Body of pancreas (tissue), 4 donors: Measurements from ENCODE around the gene CAPZB. TPM values are rescaled to one million over a fixed set of nuclear protein-coding genes. Genes with fewer than 3 reads are reported as not detected.
A peak's percentile ranks its signal among the peaks of the same experiment; 100 is the strongest.

Experiments
- ATAC-seq: fragments of 150-250 bp; one replicate; pipeline ENCODE4 v1.9.1; 2016
- DNase-seq, 4 donors: peaks; one replicate each; pipeline ENCODE4 v3.0.0-alpha.2; 2019
- H3K27ac ChIP-seq, 4 donors: fragments of 200-600 bp; sonication (generic); 1 replicate in 3 of 4; 2 replicates in 1 of 4; pipeline versions ENCODE4 v1.5.1 to v1.6.1; 2016 to 2019; ENCODE audit warnings: mild to moderate bottlenecking in 1 of 4, mixed read lengths in 1 of 4, moderate library complexity in 1 of 4
- H3K27me3 ChIP-seq, 2 donors: fragments of 200-600 bp; sonication (generic); one replicate each; pipeline ENCODE4 v1.6.0; 2016; ENCODE audit warnings: mild to moderate bottlenecking in 1 of 2
- H3K36me3 ChIP-seq, 2 donors: fragments of 200-600 bp; sonication (generic); replicated peaks in 1 of 2; 2 replicates each; pipeline ENCODE4 v1.5.1; 2016; ENCODE audit warnings: low read depth in 2 of 2; ENCODE audit not compliant: insufficient read depth in 1 of 2
- H3K4me1 ChIP-seq: fragments of 200-600 bp; sonication (generic); one replicate; pipeline ENCODE4 v1.6.0; 2016
- H3K4me3 ChIP-seq, 2 donors: fragments of 200-600 bp; sonication (generic); 1 replicate in 1 of 2; 2 replicates in 1 of 2; pipeline ENCODE4 v1.5.1; 2016 to 2019
- H3K9me3 ChIP-seq, 3 donors: fragments of 200-600 bp; sonication (generic); 1 replicate in 2 of 3; 2 replicates in 1 of 3; pipeline ENCODE4 v1.5.1; 2016
- POLR2A ChIP-seq, 3 donors: fragments of 450-650 bp; IDR thresholded peaks; one replicate each; pipeline ENCODE4 v1.6.1; 2016; ENCODE audit warnings: antibody characterized with exemption in 3 of 3, mild to moderate bottlenecking in 2 of 3
- WGBS, 2 donors: methylation state at CpG; one replicate each; pipeline ENCODE4 v1.1.5; 2017; 5-methylcytosine and 5-hydroxymethylcytosine counted together
- intact Hi-C: fragments of 100-400 bp; cut with DNase I; formaldehyde crosslinking; loops from one replicate; pipeline ENCODE4 v1.15.1; 2023
- total RNA-seq, 2 donors: library from RNA; depleted of rRNA; stranded (reverse); fragments of >200 nt; gene quantifications; one replicate each; pipeline ENCODE4 v1.1.0, GENCODE V29; 2016
- TF ChIP-seq, protein P1 (sequence below), 7 experiments: fragments of 450-650 bp in 4 of 7; fragments of 200-600 bp in 3 of 7; sonication (generic) in 3 of 7; IDR thresholded peaks; one replicate each; pipeline ENCODE4 v1.5.1; 2016 to 2019; ENCODE audit warnings: antibody characterized with exemption in 7 of 7

The CAPZB gene
- total RNA-seq, 2 donors from 2014 or later = 35.5 to 54.1 TPM

DNA sequence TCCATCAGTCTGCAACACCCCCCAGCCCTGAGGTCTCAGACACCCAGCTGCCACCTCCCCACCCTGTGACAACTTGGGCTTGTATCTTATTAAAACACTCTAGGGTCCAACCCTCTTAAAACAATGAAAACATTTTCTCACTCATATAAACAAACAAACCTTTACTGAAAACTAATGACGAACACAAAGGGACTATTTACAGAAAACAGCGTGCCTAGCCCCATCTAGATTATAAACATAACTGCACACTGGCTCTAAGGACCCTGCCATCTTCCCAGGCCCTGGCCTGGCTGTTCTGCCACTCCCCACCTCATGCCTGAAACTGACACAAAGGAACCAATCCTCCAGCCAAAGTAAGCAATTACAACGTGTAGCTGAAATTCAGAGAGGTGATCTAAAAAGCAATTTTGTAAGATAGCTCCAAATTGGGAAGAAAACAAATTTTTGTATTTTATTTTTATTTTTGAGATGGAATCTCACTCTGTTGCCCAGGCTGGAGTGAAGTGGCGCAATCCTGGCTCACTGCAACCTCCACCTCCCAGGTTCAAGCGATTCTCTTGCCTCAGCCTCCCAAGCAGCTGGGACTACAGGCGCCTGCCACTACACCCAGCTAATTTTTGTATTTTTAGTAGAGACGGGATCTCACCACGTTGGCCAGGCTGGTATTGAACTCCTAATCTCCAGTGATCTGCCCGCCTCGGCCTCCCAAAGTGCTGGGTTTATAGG is 40.9 kb downstream of the CAPZB start:
- Histone ChIP-seq H3K9me3 (no peaks in the 10 kb centered on the region), H3K4me1 (peaks cover 24% of the 10 kb centered on the region), H3K36me3 (no peaks in the 10 kb centered on the region), H3K27ac (no peak overlapping the region), H3K27me3 (no peaks in the 10 kb centered on the region), H3K4me3 (no peak overlapping the region)
- no peak for TF ChIP-seq POLR2A (IDR thresholded peaks at IDR 0.05)
- TF ChIP-seq, protein P1, sequence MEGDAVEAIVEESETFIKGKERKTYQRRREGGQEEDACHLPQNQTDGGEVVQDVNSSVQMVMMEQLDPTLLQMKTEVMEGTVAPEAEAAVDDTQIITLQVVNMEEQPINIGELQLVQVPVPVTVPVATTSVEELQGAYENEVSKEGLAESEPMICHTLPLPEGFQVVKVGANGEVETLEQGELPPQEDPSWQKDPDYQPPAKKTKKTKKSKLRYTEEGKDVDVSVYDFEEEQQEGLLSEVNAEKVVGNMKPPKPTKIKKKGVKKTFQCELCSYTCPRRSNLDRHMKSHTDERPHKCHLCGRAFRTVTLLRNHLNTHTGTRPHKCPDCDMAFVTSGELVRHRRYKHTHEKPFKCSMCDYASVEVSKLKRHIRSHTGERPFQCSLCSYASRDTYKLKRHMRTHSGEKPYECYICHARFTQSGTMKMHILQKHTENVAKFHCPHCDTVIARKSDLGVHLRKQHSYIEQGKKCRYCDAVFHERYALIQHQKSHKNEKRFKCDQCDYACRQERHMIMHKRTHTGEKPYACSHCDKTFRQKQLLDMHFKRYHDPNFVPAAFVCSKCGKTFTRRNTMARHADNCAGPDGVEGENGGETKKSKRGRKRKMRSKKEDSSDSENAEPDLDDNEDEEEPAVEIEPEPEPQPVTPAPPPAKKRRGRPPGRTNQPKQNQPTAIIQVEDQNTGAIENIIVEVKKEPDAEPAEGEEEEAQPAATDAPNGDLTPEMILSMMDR (IDR thresholded peaks at IDR 0.05) = no peak
- DNase-seq (no peak), ATAC-seq (no peak)
- WGBS, 2 donors = 68 to 71% methylated on average over 10 of the region's 10 CpGs
- intact Hi-C loops = no loop called here

DNA sequence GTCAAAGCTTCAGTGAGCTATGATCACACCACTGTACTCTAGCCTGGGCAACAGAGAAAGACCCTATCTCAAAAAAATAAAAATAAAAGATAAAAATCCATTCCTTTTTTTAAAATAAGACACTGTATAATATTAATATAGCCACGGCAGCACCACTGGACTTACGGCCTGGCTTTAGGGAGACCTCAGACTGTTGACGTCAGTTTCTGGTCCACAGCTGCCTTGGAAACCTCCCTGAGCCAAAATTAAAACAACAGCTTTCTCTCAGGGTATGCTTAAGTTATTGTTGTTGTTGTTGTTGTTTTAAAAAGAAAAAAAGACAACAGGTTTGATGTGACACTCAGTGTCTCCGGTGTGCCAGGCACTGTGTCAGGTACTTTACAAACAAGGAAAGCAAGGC is 42.0 kb downstream of the CAPZB start:
- H3K4me1 ChIP-seq = peaks cover 33% of the 10 kb centered on the region
- DNase-seq (no peak), ATAC-seq (no peak)
- 85 to 96% methylated on average over 4 of the region's 4 CpGs for WGBS, 2 donors
- H3K27ac ChIP-seq = peak overlapping the region in 1 of 4 donors; percentile 1
- TF ChIP-seq, protein P1 (IDR thresholded peaks at IDR 0.05) = no peak
- TF ChIP-seq POLR2A (IDR thresholded peaks at IDR 0.05) = no peak
- no peaks in the 10 kb centered on the region for H3K36me3 ChIP-seq
- H3K4me3 ChIP-seq = no peak overlapping the region
- no peaks in the 10 kb centered on the region for H3K9me3 ChIP-seq
- no peaks in the 10 kb centered on the region for H3K27me3 ChIP-seq
- intact Hi-C loops = no loop called here

GRCh38 chr1:19442154-19443096 is 42.9 kb downstream of the CAPZB start:
- no peaks in the 10 kb centered on the region for H3K36me3 ChIP-seq
- 80 to 81% methylated on average over 19 to 22 of the region's 22 CpGs for WGBS, 2 donors
- intact Hi-C loops = no loop called here
- ATAC-seq = no peak
- H3K27me3 ChIP-seq = no peaks in the 10 kb centered on the region
- peak overlapping the region in 1 of 4 donors; percentile 17 for H3K27ac ChIP-seq
- DNase-seq = no peak
- H3K9me3 ChIP-seq = no peaks in the 10 kb centered on the region
- no peak for TF ChIP-seq POLR2A (IDR thresholded peaks at IDR 0.05)
- TF ChIP-seq, protein P1 (IDR thresholded peaks at IDR 0.05) = no peak
- peaks cover 36% of the 10 kb centered on the region for H3K4me1 ChIP-seq
- no peak overlapping the region for H3K4me3 ChIP-seq

- intact Hi-C loops = no loop called here
- TF ChIP-seq POLR2A (IDR thresholded peaks at IDR 0.05) = no peak
- TF ChIP-seq, protein P1 (IDR thresholded peaks at IDR 0.05) = no peak
- Histone ChIP-seq H3K4me1 (peaks cover 46% of the 10 kb centered on the region), H3K27me3 (no peaks in the 10 kb centered on the region), H3K9me3 (no peaks in the 10 kb centered on the region), H3K36me3 (no peaks in the 10 kb centered on the region), H3K4me3 (no peak overlapping the region), H3K27ac (peak overlapping the region in 1 of 4 donors; percentile 38)
- DNase-seq = no peak
- ATAC-seq = no peak
- WGBS, 2 donors = 90 to 92% methylated on average over 11 of the region's 11 CpGs
These were observed 44.1 kb downstream of the CAPZB start for GRCh38 chr1:19441048-19441780.
